Subcutaneous abdominal adipose tissue (tissue), 5 donors: Measurements from ENCODE around the gene HBG2.

Experiments
- H3K27ac ChIP-seq: one replicate; pipeline ENCODE4 v1.7.0; 2013; ENCODE audit warnings: low read depth, mild to moderate bottlenecking, inconsistent platforms, low read length, moderate library complexity
- H3K27me3 ChIP-seq, 5 donors: one replicate each; pipeline ENCODE4 v1.7.0; 2013; ENCODE audit warnings: low read length in 5 of 5, inconsistent platforms in 1 of 5; ENCODE audit not compliant: control insufficient read depth in 5 of 5, insufficient read depth in 4 of 5
- H3K36me3 ChIP-seq, 5 donors: one replicate each; pipeline ENCODE4 v1.7.0; 2013; ENCODE audit warnings: low read length in 5 of 5; ENCODE audit not compliant: control insufficient read depth in 5 of 5, insufficient read depth in 5 of 5
- H3K4me1 ChIP-seq, 5 donors: one replicate each; pipeline ENCODE4 v1.7.0; 2013; ENCODE audit warnings: low read length in 5 of 5, mild to moderate bottlenecking in 3 of 5, moderate library complexity in 1 of 5; ENCODE audit not compliant: control insufficient read depth in 5 of 5, insufficient read depth in 5 of 5
- H3K4me3 ChIP-seq, 5 donors: one replicate each; pipeline ENCODE4 v1.7.0; 2013; ENCODE audit warnings: low read length in 5 of 5, low read depth in 1 of 5
- H3K9ac ChIP-seq, 5 donors: one replicate each; pipeline ENCODE4 v1.7.0; 2013; ENCODE audit warnings: low read length in 5 of 5, mild to moderate bottlenecking in 4 of 5, moderate library complexity in 3 of 5
- H3K9me3 ChIP-seq, 5 donors: one replicate each; pipeline ENCODE4 v1.7.0; 2013; ENCODE audit warnings: low read length in 5 of 5; ENCODE audit not compliant: control insufficient read depth in 5 of 5
- donor health status: healthy.
- donor health status: healthy.
- donor health status: healthy.
- donor health status: healthy.
- donor health status: healthy.

The HBG2 gene

GRCh38 chr11:5232176-5232575, 22.4 kb downstream of the HBG2 start:
- H3K4me3 ChIP-seq = no peak overlapping the region
- H3K27me3 ChIP-seq = no peaks in the 10 kb centered on the region
- H3K27ac ChIP-seq = no peak overlapping the region
- no peaks in the 10 kb centered on the region for H3K4me1 ChIP-seq
- no peak overlapping the region for H3K9ac ChIP-seq
- H3K36me3 ChIP-seq = no peaks in the 10 kb centered on the region
- no peaks in the 10 kb centered on the region for H3K9me3 ChIP-seq

GRCh38 chr11:5231111-5231510, 23.5 kb downstream of the HBG2 start:
- Histone ChIP-seq H3K36me3 (no peaks in the 10 kb centered on the region), H3K4me3 (no peak overlapping the region), H3K4me1 (no peaks in the 10 kb centered on the region), H3K9ac (no peak overlapping the region), H3K27ac (no peak overlapping the region), H3K27me3 (no peaks in the 10 kb centered on the region), H3K9me3 (no peaks in the 10 kb centered on the region)

GRCh38 chr11:5230266-5230665, 24.3 kb downstream of the HBG2 start:
- no peaks in the 10 kb centered on the region for H3K4me1 ChIP-seq
- H3K36me3 ChIP-seq = no peaks in the 10 kb centered on the region
- H3K27me3 ChIP-seq = no peaks in the 10 kb centered on the region
- H3K9me3 ChIP-seq = no peaks in the 10 kb centered on the region
- H3K4me3 ChIP-seq = no peak overlapping the region
- H3K9ac ChIP-seq = no peak overlapping the region
- no peak overlapping the region for H3K27ac ChIP-seq

- Histone ChIP-seq H3K9me3 (no peaks in the 10 kb centered on the region), H3K27ac (no peak overlapping the region), H3K36me3 (no peaks in the 10 kb centered on the region), H3K9ac (no peak overlapping the region), H3K4me1 (no peaks in the 10 kb centered on the region), H3K4me3 (no peak overlapping the region), H3K27me3 (no peaks in the 10 kb centered on the region)
Observed at GRCh38 chr11:5229796-5230195, 24.8 kb downstream of the HBG2 start.

GRCh38 chr11:5229356-5229755, 25.2 kb downstream of the HBG2 start:
- no peaks in the 10 kb centered on the region for H3K4me1 ChIP-seq
- H3K36me3 ChIP-seq = no peaks in the 10 kb centered on the region
- no peaks in the 10 kb centered on the region for H3K27me3 ChIP-seq
- H3K9me3 ChIP-seq = no peaks in the 10 kb centered on the region
- H3K9ac ChIP-seq = no peak overlapping the region
- H3K4me3 ChIP-seq = no peak overlapping the region
- no peak overlapping the region for H3K27ac ChIP-seq

GRCh38 chr11:5228124-5228523, 26.5 kb downstream of the HBG2 start:
- no peak overlapping the region for H3K9ac ChIP-seq
- H3K36me3 ChIP-seq = no peaks in the 10 kb centered on the region
- no peak overlapping the region for H3K27ac ChIP-seq
- no peaks in the 10 kb centered on the region for H3K27me3 ChIP-seq
- H3K9me3 ChIP-seq = no peaks in the 10 kb centered on the region
- H3K4me3 ChIP-seq = no peak overlapping the region
- no peaks in the 10 kb centered on the region for H3K4me1 ChIP-seq

GRCh38 chr11:5227681-5228080, 26.9 kb downstream of the HBG2 start:
- Histone ChIP-seq H3K9ac (no peak overlapping the region), H3K9me3 (no peaks in the 10 kb centered on the region), H3K27ac (no peak overlapping the region)

GRCh38 chr11:5226732-5227310, 27.8 kb downstream of the HBG2 start, which contains the start of gene HBB:
TSS of gene HBB (minus strand) at chr11:5227071. CDS start at chr11:5227021, 50 bp downstream.
- Histone ChIP-seq H3K9ac (no peak within 1 kb of the TSS), H3K27me3 (no peaks in the 10 kb centered on the region), H3K4me3 (no peak within 1 kb of the TSS), H3K4me1 (no peaks in the 10 kb centered on the region), H3K36me3 (no peaks in the 10 kb centered on the region), H3K9me3 (no peaks in the 10 kb centered on the region), H3K27ac (no peak within 1 kb of the TSS)

More at GRCh38 chr11:5227681-5228080, 26.9 kb downstream of the HBG2 start:
- no peaks in the 10 kb centered on the region for H3K4me1 ChIP-seq
- H3K36me3 ChIP-seq = no peaks in the 10 kb centered on the region
- no peak overlapping the region for H3K4me3 ChIP-seq
- H3K27me3 ChIP-seq = no peaks in the 10 kb centered on the region

GRCh38 chr11:5225480-5225871, 29.1 kb downstream of the HBG2 start:
- H3K9ac ChIP-seq = no peak overlapping the region
- H3K36me3 ChIP-seq = no peaks in the 10 kb centered on the region
- H3K4me3 ChIP-seq = no peak overlapping the region
- H3K9me3 ChIP-seq = no peaks in the 10 kb centered on the region
- no peak overlapping the region for H3K27ac ChIP-seq
- no peaks in the 10 kb centered on the region for H3K4me1 ChIP-seq
- H3K27me3 ChIP-seq = no peaks in the 10 kb centered on the region

GRCh38 chr11:5224538-5225479, 29.8 kb downstream of the HBG2 start:
- H3K36me3 ChIP-seq = no peaks in the 10 kb centered on the region
- H3K9ac ChIP-seq = no peak overlapping the region
- no peaks in the 10 kb centered on the region for H3K9me3 ChIP-seq
- no peaks in the 10 kb centered on the region for H3K27me3 ChIP-seq
- H3K4me1 ChIP-seq = no peaks in the 10 kb centered on the region
- no peak overlapping the region for H3K27ac ChIP-seq
- no peak overlapping the region for H3K4me3 ChIP-seq
